Smooth muscle cell of the brain vasculature (primary cell): Measurements from ENCODE around the gene AIF1.

Source experiments
- DNase-seq: peaks from one replicate; pipeline ENCODE4 v3.0.0-alpha.2; 2012; ENCODE audit warnings: low read depth, low spot score

The AIF1 gene

DNA sequence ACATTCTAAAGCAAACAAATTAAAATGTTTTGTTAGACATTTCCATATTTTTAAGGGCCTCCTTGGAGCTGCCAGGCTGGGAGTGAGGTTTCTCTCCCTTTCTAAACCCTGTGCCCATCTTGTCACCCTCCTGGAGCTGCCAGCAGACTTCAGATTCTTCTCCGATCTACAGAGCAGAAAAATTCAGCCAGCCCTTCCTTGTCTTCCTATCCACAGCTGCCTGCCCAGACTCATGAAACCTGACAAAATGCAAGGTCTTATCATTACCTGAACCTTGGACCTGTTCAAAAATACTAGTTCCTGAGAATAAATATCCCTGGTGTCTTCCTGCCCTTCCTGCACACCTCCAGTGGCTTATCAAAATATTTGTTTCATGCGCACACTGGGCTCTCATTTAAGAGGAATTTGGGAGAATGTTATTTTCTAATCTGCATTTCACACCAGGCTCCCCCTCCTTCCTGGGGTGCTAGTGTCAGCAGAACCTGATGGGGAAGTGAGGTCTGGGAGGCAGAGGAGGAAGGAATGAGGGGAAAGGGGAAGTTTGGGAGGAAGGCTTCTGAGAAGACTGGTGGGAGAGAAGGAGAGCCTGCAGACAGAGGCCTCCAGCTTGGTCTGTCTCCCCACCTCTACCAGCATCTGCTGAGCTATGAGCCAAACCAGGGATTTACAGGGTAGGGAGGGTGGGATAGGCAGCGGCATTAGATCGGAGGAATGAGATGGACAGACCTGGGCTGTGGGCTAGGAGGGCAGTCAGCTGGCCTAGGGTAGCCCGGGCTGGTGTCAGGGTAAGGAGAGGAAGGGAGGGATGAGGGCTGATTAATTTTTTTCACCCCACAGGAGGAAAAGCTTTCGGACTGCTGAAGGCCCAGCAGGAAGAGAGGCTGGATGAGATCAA lies at the start of gene AIF1:
TSS of gene AIF1 (plus strand) at position 551 of the 895 bp plus-strand sequence. CDS start at position 647, 96 bp downstream.
- no peak for DNase-seq

DNA sequence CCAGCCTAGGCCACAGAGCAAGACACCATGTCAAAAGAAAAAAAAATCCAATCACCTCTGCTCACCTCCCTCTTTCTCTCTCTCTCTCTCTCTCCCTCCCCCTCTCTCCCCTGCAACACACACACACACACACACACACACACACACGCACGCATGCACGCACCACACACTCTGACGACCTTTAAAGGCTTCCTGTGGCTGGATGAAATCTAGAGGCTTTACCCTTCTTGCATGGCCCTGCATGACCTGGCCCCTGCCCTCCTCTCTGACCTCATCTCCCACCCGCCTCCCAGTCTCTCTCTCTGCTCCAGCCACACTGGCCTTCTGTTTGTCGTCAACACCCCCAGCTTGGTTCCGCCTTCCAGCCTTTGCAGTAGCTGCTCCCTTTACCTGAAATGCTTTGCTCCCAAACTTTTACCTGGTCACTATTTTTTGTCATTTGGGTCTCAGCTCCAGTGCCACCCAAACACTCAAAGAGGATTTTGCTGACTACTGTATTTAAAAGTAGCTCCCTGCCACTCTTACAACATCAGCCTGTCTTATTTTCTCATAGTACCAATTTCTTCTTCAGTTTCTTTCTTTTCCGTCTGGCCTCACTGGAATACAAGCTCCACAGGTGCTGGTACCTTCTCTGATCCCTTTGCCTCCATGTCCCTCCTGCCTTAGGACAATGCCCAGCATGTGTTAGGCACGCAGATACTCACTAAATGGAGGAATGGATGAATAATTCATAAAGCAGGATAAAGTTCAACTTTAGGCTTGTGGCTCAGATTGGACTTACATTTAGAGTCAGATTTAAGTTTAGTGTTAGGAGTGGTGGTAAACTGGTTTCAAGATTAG lies 47.3 kb upstream of the AIF1 start:
- no peak for DNase-seq

DNA sequence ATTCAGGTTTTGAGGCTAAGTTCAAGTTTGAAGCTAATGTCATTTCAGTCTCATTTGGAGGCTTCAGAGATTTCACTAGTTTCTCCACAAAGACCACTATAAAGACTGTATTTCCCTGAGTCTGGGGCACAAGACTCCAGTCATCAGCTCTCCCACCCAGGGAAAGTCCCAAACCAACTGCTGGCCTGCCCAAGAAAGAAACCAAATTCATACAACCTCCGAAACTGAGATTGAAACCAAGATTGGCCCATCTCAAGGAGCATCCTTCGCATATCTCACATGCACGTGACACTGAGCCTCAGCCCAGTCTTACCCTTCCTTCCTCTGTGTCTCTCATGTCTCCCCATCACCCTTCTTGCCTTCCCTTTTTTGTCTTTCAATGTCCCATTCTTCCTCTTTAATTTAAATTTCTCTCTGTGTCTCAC lies 46.5 kb upstream of the AIF1 start:
- DNase-seq: no peak

DNA sequence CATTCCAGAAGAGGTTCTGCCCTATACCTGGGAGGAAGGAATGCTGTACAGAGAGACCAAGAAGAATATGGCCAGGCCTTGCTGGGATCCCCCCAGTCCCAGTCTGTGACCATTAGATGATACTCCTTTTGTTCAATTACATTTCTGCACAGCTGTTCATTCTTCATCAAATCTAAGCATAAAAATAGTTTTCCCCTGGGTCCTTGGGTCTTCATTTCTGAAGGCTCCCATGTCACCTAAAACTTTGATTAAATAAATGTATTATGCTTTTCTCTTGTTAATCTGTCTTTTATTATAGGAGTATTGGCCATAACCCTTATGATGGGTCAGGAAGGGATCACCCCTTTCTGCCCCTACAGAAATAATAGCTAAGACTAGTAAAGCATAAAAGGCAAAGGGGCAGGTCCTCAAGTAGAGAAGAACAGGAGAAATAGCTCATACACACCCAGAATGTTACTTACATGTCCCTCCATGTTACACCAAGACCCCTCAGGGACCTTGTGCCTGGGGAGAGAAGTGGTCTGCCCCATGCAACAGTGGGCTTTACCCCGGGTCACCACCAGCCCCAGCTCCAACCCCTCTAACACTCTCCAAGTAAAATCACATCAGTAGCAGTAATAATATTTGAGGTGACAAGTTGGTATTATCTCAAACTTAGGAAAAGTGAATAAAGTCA lies 45.0 kb upstream of the AIF1 start:
- DNase-seq: no peak

DNA sequence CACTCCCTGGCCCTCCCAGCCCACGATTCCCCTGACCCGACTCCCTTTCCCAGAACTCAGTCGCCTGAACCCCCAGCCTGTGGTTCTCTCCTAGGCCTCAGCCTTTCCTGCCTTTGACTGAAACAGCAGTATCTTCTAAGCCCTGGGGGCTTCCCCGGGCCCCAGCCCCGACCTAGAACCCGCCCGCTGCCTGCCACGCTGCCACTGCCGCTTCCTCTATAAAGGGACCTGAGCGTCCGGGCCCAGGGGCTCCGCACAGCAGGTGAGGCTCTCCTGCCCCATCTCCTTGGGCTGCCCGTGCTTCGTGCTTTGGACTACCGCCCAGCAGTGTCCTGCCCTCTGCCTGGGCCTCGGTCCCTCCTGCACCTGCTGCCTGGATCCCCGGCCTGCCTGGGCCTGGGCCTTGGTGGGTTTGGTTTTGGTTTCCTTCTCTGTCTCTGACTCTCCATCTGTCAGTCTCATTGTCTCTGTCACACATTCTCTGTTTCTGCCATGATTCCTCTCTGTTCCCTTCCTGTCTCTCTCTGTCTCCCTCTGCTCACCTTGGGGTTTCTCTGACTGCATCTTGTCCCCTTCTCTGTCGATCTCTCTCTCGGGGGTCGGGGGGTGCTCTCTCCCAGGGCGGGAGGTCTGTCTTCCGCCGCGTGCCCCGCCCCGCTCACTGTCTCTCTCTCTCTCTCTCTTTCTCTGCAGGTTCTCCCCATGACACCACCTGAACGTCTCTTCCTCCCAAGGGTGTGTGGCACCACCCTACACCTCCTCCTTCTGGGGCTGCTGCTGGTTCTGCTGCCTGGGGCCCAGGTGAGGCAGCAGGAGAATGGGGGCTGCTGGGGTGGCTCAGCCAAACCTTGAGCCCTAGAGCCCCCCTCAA lies 42.8 kb upstream of the AIF1 start, which contains the start of gene LTA:
TSS of gene LTA (plus strand) at position 249 of the 871 bp plus-strand sequence. CDS start at position 703, 454 bp downstream.
- DNase-seq: no peak

DNA sequence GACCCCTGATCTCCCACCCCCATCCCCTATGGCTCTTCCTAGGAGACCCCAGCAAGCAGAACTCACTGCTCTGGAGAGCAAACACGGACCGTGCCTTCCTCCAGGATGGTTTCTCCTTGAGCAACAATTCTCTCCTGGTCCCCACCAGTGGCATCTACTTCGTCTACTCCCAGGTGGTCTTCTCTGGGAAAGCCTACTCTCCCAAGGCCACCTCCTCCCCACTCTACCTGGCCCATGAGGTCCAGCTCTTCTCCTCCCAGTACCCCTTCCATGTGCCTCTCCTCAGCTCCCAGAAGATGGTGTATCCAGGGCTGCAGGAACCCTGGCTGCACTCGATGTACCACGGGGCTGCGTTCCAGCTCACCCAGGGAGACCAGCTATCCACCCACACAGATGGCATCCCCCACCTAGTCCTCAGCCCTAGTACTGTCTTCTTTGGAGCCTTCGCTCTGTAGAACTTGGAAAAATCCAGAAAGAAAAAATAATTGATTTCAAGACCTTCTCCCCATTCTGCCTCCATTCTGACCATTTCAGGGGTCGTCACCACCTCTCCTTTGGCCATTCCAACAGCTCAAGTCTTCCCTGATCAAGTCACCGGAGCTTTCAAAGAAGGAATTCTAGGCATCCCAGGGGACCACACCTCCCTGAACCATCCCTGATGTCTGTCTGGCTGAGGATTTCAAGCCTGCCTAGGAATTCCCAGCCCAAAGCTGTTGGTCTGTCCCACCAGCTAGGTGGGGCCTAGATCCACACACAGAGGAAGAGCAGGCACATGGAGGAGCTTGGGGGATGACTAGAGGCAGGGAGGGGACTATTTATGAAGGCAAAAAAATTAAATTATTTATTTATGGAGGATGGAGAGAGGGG lies 41.6 kb upstream of the AIF1 start:
- DNase-seq: no peak

DNA sequence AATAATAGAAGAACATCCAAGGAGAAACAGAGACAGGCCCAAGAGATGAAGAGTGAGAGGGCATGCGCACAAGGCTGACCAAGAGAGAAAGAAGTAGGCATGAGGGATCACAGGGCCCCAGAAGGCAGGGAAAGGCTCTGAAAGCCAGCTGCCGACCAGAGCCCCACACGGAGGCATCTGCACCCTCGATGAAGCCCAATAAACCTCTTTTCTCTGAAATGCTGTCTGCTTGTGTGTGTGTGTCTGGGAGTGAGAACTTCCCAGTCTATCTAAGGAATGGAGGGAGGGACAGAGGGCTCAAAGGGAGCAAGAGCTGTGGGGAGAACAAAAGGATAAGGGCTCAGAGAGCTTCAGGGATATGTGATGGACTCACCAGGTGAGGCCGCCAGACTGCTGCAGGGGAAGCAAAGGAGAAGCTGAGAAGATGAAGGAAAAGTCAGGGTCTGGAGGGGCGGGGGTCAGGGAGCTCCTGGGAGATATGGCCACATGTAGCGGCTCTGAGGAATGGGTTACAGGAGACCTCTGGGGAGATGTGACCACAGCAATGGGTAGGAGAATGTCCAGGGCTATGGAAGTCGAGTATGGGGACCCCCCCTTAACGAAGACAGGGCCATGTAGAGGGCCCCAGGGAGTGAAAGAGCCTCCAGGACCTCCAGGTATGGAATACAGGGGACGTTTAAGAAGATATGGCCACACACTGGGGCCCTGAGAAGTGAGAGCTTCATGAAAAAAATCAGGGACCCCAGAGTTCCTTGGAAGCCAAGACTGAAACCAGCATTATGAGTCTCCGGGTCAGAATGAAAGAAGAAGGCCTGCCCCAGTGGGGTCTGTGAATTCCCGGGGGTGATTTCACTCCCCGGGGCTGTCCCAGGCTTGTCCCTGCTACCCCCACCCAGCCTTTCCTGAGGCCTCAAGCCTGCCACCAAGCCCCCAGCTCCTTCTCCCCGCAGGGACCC lies 40.6 kb upstream of the AIF1 start:
- no peak for DNase-seq

DNA sequence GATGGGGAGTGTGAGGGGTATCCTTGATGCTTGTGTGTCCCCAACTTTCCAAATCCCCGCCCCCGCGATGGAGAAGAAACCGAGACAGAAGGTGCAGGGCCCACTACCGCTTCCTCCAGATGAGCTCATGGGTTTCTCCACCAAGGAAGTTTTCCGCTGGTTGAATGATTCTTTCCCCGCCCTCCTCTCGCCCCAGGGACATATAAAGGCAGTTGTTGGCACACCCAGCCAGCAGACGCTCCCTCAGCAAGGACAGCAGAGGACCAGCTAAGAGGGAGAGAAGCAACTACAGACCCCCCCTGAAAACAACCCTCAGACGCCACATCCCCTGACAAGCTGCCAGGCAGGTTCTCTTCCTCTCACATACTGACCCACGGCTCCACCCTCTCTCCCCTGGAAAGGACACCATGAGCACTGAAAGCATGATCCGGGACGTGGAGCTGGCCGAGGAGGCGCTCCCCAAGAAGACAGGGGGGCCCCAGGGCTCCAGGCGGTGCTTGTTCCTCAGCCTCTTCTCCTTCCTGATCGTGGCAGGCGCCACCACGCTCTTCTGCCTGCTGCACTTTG lies 39.6 kb upstream of the AIF1 start, which contains the start of gene TNF:
TSS of gene TNF (plus strand) at position 231 of the 567 bp plus-strand sequence. CDS start at position 408, 177 bp downstream.
- no peak for DNase-seq

DNA sequence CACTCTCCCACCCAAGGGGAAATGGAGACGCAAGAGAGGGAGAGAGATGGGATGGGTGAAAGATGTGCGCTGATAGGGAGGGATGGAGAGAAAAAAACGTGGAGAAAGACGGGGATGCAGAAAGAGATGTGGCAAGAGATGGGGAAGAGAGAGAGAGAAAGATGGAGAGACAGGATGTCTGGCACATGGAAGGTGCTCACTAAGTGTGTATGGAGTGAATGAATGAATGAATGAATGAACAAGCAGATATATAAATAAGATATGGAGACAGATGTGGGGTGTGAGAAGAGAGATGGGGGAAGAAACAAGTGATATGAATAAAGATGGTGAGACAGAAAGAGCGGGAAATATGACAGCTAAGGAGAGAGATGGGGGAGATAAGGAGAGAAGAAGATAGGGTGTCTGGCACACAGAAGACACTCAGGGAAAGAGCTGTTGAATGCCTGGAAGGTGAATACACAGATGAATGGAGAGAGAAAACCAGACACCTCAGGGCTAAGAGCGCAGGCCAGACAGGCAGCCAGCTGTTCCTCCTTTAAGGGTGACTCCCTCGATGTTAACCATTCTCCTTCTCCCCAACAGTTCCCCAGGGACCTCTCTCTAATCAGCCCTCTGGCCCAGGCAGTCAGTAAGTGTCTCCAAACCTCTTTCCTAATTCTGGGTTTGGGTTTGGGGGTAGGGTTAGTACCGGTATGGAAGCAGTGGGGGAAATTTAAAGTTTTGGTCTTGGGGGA lies 38.9 kb upstream of the AIF1 start:
- DNase-seq: no peak

DNA sequence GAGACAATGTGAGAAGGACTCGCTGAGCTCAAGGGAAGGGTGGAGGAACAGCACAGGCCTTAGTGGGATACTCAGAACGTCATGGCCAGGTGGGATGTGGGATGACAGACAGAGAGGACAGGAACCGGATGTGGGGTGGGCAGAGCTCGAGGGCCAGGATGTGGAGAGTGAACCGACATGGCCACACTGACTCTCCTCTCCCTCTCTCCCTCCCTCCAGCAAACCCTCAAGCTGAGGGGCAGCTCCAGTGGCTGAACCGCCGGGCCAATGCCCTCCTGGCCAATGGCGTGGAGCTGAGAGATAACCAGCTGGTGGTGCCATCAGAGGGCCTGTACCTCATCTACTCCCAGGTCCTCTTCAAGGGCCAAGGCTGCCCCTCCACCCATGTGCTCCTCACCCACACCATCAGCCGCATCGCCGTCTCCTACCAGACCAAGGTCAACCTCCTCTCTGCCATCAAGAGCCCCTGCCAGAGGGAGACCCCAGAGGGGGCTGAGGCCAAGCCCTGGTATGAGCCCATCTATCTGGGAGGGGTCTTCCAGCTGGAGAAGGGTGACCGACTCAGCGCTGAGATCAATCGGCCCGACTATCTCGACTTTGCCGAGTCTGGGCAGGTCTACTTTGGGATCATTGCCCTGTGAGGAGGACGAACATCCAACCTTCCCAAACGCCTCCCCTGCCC lies 38.0 kb upstream of the AIF1 start:
- no peak for DNase-seq

DNA sequence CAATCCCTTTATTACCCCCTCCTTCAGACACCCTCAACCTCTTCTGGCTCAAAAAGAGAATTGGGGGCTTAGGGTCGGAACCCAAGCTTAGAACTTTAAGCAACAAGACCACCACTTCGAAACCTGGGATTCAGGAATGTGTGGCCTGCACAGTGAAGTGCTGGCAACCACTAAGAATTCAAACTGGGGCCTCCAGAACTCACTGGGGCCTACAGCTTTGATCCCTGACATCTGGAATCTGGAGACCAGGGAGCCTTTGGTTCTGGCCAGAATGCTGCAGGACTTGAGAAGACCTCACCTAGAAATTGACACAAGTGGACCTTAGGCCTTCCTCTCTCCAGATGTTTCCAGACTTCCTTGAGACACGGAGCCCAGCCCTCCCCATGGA lies 37.5 kb upstream of the AIF1 start:
- no peak for DNase-seq

DNA sequence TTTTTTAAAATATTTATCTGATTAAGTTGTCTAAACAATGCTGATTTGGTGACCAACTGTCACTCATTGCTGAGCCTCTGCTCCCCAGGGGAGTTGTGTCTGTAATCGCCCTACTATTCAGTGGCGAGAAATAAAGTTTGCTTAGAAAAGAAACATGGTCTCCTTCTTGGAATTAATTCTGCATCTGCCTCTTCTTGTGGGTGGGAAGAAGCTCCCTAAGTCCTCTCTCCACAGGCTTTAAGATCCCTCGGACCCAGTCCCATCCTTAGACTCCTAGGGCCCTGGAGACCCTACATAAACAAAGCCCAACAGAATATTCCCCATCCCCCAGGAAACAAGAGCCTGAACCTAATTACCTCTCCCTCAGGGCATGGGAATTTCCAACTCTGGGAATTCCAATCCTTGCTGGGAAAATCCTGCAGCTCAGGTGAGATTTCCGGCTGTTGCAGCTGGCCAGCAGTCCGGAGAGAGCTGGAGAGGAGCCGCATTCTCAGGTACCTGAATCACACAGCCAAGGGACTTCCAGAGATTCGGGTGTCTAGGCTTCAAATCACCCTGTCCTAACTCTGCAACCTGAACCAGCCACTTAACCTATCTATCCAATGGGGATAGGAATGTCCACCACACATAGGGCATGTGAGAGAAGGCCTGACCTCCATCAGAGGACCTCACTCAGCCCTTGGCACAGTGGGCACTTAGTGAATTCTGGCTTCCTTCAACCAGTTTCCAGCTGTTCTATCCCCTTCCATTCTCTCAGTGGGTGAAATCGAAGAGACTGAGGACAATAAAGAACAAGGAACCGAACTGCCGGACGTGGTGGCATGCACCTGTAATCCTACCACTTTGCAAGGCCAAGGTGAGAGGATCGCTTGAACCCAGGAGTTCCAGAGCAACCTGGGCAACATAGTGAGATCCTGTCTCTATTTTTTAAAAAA lies 36.6 kb upstream of the AIF1 start:
- DNase-seq: no peak

DNA sequence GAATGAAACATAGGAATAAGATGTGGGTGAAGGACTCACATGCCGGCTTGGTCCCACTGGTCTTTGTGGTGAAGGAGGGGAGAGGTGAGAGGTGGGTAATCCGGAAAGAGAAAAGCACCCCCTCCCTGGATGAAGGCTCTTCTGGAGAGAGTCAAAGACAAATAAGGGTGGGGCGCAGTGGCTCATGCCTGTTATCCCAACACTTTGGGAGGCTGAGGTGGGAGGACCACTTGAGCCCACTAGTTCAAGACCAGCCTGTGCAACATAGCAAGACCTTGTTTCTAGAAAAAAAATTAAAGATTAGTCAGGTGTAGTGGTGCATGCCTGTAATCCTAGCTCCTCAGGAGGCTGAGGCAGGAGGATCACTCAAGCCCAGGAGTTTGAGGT lies 35.9 kb upstream of the AIF1 start:
- DNase-seq: no peak

DNA sequence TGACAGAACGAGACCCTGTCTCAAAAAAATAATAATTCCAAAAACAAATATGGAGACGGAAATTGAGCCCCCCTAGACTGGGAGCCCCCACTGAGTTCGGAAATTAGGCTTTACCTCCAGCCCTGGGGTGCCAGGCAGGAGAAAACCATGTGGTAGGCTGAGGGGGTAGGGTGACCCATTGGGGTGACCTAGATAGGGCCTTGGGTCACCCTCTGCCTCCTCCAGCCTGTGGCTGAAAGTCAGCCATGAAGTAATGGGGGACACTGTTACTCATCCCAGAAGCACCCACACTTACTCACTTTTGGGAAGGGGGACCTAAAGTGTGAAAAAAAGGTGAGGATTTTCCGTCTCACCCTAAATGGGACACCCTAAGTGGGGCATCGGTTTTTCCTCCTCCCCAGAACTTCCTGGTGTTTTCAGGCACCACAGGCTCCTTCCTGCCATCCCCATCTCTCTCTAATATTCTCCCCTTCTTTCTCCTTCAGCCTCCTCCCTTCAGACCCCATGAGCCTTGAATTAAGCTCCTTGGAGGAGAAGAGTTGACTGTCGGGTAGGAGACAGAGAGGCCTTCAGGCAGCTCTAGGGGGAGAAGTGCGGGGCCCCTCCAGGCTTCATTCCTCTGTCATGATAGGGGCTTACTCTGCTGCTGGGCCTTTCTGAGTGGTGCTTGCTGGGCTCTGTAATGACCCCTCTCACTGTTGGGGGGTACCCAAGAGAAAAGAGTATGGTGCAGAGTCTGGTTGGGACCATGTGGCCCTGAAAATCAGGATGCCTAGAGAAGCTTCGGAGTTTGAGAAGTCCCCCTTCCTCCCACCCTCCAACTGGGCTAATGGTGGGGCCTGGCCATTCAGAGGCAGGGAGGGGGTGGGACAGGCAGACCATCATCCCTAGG lies 35.2 kb upstream of the AIF1 start:
- DNase-seq: no peak

DNA sequence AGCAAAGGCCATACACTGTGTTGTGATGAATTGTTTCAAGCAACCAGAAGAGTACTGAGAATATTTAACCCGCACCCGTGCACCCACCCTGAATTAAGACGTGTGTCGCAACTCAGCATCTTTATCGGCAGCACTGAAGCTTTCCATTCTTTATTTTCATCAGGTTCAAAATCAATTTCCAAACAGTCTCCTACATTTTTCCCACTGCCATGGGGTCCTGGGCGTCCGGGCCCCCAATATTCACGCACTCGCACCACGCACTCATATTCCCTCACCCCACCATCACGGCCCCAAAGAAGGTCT lies 34.6 kb upstream of the AIF1 start:
- no peak for DNase-seq
